T-helper 22 cell (primary cell): ENCODE data around the gene STXBP1.
"Not testable (repeated sequence)": the region's sequence is repeated elsewhere in the genome, so short reads cannot be mapped to it uniquely, and the experiment has no call there.

Experiments
- DNase-seq: peaks from one replicate; pipeline ENCODE4 v3.0.0-alpha.2; 2020; ENCODE audit warnings: low read depth

STXBP1 gene

DNA sequence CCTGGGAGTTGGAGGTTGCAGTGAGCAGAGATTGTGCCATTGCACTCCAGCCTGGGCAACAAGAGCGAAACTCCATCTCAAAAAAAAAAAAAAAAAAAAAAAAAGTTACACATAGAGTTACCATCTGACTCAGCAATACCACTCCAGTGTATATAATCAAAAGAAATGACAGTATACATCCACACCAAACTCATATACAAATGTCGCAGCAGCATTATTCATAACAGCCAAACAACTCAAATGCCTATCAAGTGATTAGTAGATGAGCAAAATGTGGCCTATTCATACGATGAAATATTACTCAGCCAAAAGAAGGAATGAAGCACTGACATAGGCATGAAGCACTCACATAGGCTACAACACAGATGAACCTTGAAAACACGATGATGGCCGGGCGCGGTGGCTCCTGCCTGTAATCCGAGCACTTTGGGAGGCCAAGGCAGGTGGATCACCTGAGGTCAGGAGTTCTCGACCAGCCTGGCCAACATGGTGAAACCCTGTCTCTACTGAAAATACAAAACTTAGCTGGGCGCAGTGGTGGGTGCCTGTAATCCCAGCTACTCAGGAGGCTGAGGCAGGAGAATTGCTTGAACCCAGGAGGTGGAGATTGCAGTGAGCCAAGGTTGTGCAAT lies 9.4 kb downstream of the STXBP1 start:
- DNase-seq: not testable (repeated sequence)

GRCh38 chr9:127626752-127627493 lies 14.8 kb downstream of the STXBP1 start:
- no peak for DNase-seq

DNA sequence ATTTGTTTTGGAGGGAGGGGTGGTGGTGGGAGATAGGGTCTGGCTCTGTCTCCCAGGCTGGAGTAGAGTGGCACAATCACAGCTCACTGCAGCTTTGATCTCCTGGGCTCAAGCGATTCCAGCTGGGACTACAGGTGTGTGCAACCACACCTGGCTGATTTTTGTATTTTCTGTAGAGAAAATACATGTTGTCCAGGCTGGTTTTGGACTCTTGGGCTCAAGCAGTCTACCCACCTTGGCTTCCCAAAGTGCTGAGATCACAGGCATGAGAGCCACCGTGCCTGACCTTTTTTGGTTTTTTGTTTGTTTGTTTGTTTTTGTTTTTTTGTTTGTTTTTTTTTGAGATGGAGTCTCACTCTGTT lies 15.4 kb downstream of the STXBP1 start:
- no peak for DNase-seq

DNA sequence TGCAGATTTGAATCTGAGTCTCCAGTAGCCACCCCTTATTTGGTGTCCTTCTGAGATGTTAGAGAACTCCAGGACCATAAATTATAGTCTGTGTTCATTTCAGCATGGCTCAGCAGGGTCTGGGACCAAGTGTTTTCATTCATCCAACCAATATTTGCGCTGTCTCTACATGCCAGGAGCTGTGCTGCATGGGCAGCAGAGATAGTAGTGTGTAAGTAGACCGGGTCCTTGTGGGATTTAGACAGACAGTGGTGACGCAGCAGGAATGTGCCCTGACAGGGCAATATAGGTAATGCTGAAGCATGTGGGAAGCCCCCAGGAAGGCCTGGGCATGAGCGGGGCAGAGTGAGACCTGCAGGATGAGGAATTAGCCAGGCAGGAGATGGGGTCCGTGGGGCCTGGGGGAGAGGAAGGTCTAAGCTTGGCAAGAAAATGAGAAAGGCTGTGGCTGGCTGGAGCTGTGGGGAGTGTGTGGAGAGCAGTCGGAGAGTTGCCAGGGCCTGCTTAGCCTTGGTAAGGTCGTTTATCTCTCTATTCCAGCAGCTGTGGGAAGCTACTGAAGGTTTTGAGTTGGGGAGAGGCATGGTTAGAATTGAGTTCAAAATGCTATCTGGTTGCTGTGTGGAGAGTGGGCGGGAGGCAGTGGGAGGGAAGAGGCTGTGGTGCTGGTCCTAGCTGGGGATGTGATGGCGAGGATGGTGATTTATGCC lies 16.8 kb downstream of the STXBP1 start:
- DNase-seq: no peak

GRCh38 chr9:127629468-127630081 lies 17.5 kb downstream of the STXBP1 start:
- no peak for DNase-seq

- DNase-seq: no peak
Observed at GRCh38 chr9:127633216-127633862, 21.3 kb downstream of the STXBP1 start.

DNA sequence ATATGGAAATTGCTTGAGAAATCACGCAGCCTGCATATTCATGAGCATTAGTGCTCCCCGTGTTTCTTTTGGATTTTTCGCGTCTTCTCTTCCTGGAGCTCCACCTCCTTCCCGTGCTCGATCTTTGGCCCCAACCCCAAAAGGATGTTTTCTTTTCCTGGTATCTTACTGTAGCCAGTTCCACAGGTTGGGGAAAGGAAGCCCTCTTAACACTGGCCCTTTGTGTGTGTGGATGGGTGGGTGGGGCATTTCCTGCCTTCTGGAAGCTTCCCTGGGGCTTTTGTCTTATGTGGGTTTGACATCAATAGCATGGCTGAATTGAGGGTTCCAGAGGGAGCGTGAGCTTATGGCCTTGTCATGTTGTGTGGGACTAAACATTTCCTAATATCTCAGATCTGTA lies 21.9 kb downstream of the STXBP1 start:
- no peak for DNase-seq

DNA sequence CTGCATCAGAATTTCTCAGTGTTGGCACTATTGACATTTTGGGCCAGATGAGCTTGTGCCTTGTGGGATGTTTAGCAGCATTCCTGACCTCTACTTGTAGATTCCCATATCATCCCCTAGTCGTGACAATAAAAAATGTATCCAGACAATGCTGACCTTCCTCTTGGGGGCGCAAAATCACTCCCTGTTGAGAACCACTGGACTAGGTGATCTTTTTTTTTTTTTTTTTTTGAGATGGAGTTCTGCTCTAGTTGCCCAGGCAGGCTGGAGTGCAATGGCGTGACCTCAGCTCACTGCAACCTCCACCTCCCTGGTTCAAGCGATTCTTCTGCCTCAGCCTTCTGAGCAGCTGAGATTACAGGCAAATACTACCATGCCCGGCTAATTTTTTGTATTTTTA lies 22.6 kb downstream of the STXBP1 start:
- DNase-seq: no peak

GRCh38 chr9:127635201-127635735 lies 23.2 kb downstream of the STXBP1 start:
- no peak for DNase-seq

DNA sequence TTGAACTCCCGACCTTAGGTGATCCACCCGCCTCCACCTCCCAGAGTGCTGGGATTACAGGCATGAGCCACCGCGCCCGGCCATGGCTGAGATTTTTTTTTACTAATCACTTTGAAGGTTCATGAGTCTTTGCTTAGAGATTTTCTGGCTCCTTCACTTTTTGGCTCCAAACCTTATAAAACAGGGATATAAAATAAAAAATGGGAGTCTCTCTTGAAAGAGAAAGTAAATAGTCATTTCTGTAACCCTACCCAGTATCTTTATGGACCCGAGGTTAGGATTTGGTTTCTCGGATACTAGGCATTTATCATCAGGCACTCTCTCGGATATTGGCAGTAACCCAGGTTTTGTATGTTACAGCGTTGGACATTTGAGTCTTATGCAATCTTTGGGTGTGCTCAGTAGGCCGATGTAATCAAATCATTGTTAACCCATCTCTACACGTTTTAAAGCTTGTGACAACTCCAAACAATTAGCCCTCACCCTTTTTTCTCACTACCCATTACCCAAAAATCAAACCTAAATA lies 25.3 kb downstream of the STXBP1 start:
- DNase-seq: no peak

DNA sequence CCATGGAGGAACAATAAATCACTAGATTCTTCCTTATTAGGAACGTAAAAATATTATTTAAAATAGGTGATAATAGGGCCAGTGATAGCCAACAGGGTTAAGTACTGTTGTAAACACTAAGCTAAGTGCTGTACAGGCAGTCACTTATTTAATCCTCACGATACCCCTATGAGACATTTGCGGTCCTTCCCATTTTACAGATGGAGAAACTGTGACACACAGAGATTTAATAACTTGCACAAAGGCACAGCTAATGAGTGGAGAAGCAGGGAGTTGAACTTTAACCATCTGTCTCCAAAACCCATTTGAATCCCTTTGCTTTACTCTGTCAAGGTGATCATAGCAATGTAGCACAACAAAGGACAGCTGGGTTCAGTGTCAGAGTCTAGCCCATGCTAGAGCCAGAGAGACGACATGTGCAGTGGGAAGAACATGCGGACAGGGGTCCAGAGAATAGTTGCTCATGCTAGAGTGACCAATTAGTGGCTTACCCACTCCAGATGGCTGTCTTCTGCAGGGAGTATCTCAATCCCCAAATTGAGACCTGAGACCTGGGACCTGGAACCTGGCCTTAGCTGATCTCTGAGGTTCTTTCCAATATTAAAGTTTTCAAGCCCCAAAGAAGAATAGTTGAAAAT lies 28.9 kb downstream of the STXBP1 start:
- DNase-seq: no peak

DNA sequence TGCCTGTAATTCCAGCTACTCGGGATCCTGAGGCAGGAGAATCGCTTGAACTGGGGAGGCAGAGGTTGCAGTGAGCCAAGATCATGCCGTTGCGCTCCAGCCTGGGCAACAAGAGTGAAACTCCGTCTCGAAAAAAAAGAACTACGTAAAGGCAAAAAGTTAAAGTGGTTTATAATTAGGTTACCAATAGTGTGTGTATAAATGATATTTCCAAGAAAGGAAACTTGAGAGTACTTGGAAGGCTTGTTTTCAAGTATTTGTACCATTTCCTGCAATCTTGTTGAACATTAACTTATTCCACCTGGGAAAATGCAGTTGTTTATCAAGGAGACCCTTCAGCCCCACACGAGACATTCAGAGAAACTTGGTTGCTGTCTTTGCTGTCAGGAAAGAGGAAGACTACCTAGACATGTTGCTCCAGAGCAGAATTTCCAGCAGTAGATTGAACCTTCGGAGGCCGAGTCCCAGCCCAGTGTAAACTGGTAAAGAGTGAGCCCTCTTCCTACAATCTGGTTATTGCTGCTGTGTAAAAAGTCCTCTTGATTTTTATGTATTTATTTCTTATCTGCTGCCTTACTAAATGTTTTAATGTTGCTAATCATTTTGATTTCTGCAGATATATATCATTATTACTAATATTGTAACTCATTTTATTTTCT lies 30.1 kb downstream of the STXBP1 start:
- DNase-seq: no peak

DNA sequence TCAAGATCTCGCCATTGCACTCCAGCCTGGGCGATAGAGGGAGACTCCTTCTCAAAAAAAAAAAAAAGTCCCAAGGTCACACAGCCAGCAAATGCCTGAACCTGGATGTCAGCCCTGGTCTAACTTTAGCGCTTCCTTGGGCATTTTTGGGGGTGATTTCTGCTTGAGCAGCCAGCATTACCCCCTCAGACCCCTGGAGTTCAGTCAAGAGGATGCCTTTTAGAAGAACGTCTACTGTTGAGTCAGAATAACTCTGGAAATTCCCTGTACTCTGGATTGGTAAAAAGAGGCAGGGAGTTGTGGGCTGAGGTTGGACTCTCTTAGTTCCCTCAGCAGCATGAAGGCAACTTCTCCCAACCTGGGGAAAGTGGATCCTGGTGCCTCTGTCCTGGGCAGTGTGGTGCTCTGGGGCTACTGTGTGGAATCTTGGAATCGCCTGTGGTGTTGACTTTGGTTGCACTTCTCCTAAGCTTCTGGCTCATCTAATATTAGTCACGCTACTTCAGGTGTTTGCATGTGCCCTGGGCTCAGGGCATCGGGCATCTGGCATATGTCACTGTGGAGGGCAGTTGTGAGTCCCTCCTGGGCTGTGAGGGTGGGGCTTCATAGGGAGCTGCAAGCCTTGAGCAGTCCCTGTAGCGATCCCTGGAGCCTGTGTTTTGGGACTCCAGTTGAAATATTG lies 32.2 kb downstream of the STXBP1 start:
- DNase-seq: no peak

DNA sequence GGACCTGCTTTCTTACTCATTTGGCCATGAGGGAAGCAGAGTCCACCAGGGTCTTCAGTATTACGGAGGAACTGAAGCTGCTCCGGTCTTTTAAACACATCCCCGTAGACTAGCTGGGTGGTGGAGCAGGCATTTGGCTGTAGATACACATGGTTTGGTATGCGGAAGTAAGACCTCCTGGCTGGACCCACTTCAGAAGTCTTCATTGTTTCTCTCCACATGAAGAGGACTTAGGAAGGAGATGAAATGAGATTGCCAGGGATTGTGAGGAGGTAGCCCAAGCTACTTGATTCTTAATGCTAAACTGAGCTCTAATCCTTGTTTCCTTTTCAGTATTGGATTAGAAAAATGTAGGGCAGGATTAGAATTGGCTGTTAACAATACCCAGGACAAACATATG lies 32.9 kb downstream of the STXBP1 start:
- DNase-seq: no peak

DNA sequence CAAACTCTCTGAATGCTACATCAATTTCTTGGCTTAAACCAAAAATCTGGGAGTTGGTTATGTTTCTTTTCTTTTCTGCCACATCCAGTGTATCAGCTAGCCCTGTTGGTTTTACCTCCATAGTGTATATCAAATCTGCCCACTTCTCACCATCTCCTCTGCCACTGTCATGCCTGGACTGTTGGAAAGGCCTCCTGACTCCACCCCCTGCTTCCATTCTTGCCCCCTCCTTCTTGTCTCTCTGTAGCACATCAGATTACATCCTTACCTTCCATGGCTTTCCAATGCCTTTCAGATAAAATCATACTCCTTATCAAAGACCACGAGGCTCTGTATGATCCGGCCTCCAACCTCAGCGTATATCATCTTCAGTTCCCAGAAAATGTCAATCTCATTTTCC lies 35.4 kb downstream of the STXBP1 start:
- DNase-seq: no peak

DNA sequence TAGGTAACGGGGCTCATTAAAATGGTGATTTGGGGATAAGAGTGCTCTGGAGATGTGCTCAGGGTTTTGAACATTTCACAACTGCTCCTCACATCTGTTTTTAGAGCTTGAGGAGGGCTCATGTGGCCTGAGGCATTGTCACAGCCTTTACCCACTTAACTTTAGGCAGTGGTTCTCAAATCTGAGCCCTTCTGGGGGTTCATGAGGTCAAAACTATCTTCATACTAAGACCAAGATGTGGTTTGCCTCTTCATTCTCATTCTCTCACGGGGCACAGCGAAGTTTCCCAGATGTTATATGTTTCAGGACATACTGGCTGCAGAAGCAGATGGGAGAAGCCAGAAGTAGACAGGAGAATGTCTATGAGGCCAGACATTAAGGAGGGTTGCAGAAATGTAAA lies 38.4 kb downstream of the STXBP1 start:
- no peak for DNase-seq

- DNase-seq: no peak
Observed at GRCh38 chr9:127651697-127652610, 39.9 kb downstream of the STXBP1 start.

GRCh38 chr9:127652733-127653132 lies 40.7 kb downstream of the STXBP1 start:
- DNase-seq: no peak

GRCh38 chr9:127654619-127655018 lies 42.5 kb downstream of the STXBP1 start:
- DNase-seq: no peak
